Loucy (cell line): Measurements from ENCODE around the gene OR4F15.
"Not testable (repeated sequence)": the region's sequence is repeated elsewhere in the genome, so short reads cannot be mapped to it uniquely, and the experiment has no call there.

ENCODE experiments used
- H2AFZ ChIP-seq: fragments of 200-600 bp; sonication (generic); 2 replicates; pipeline ENCODE4 v1.6.0; 2016; ENCODE audit warnings: antibody characterized with exemption, mild to moderate bottlenecking, low read length, moderate library complexity
- H3F3A ChIP-seq: fragments of 200-600 bp; 2 replicates; pipeline ENCODE4 v1.6.0; 2016; ENCODE audit warnings: antibody characterized with exemption, low read depth, mild to moderate bottlenecking
- H3K27me3 ChIP-seq: fragments of 200-600 bp; sonication (generic); 2 replicates; pipeline ENCODE4 v1.6.1; 2014; ENCODE audit warnings: low read length, mild to moderate bottlenecking; ENCODE audit not compliant: insufficient read depth, poor library complexity, severe bottlenecking
- H3K36me3 ChIP-seq: fragments of 200-600 bp; sonication (generic); 2 replicates; pipeline ENCODE4 v1.6.1; 2016; ENCODE audit warnings: low read length; ENCODE audit not compliant: insufficient read depth
- H3K4me1 ChIP-seq: fragments of 200-600 bp; sonication (generic); 2 replicates; pipeline ENCODE4 v1.5.1; 2014; ENCODE audit warnings: low read length, mild to moderate bottlenecking; ENCODE audit not compliant: insufficient read depth, poor library complexity, severe bottlenecking
- H3K4me2 ChIP-seq: fragments of 200-600 bp; sonication (generic); 2 replicates; pipeline ENCODE4 v1.6.0; 2014; ENCODE audit warnings: antibody characterized with exemption, low read length, low read depth, mild to moderate bottlenecking; ENCODE audit not compliant: poor library complexity, severe bottlenecking
- H3K4me3 ChIP-seq: fragments of 200-600 bp; sonication (generic); 2 replicates; pipeline ENCODE4 v1.5.1; 2014; ENCODE audit warnings: low read length, mild to moderate bottlenecking, mixed read lengths; ENCODE audit not compliant: poor library complexity, severe bottlenecking
- H3K79me2 ChIP-seq: fragments of 200-600 bp; sonication (generic); 2 replicates; pipeline ENCODE4 v1.6.1; 2014; ENCODE audit warnings: low read length; ENCODE audit not compliant: insufficient read depth
- H3K9ac ChIP-seq: fragments of 200-600 bp; sonication (generic); 2 replicates; pipeline ENCODE4 v1.6.0; 2014; ENCODE audit warnings: mild to moderate bottlenecking, low read depth, low read length, moderate library complexity; ENCODE audit not compliant: poor library complexity, severe bottlenecking
- H3K9me2 ChIP-seq: fragments of 200-600 bp; sonication (generic); replicated peaks from 2 replicates; pipeline ENCODE4 v1.6.1; 2016; ENCODE audit warnings: low read depth, low read length, mixed read lengths
- H3K9me3 ChIP-seq: fragments of 200-600 bp; sonication (generic); 2 replicates; pipeline ENCODE4 v1.6.1; 2014; ENCODE audit warnings: mild to moderate bottlenecking, antibody characterized with exemption, low read length, low read depth; ENCODE audit not compliant: insufficient read depth
- H4K20me1 ChIP-seq: fragments of 200-600 bp; sonication (generic); 2 replicates; pipeline ENCODE4 v1.6.0; 2014; ENCODE audit warnings: antibody characterized with exemption, low read length, mild to moderate bottlenecking; ENCODE audit not compliant: insufficient read depth, poor library complexity, severe bottlenecking
- CTCF ChIP-seq: fragments of 200-600 bp; sonication (generic); conservative IDR thresholded peaks from 2 replicates; pipeline ENCODE4 v1.5.1; 2014; ENCODE audit warnings: mild to moderate bottlenecking, antibody characterized with exemption, low read length
- EZH2phosphoT487 ChIP-seq: fragments of 200-600 bp; IDR thresholded peaks from 2 replicates; pipeline ENCODE4 v1.6.1; 2018; ENCODE audit warnings: antibody characterized with exemption, mild to moderate bottlenecking, moderate library complexity, borderline replicate concordance

Gene OR4F15

DNA sequence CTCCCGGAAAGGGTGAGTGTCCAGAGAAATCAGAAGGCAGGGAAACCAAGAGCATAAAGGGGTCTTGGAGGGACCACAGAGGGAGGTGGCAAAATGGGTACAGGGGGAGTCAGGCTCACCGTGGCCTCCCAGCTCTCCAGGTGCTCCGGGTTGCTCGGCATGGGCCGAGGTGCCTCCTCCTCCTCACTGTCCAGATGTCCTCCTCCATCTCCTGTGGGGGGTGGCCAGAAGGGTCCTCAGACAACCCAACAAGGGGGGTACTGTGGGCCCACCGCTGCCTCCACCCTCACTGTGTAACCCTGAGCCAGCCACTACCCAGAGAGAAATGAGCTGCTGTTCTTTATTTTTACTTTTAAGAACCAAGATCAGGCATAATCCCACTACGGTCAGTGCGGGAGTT lies 39.1 kb upstream of the OR4F15 start:
- H3K4me2 ChIP-seq, result no peak overlapping the region
- no peaks in the 10 kb centered on the region for H3K4me1 ChIP-seq
- H3F3A ChIP-seq, result no peaks in the 10 kb centered on the region
- H3K27me3 ChIP-seq, result no peaks in the 10 kb centered on the region
- H3K9me2 ChIP-seq, result no peaks in the 10 kb centered on the region
- H3K9me3 ChIP-seq, result no peaks in the 10 kb centered on the region; the same call in 1 of the 2 replicates
- no peaks in the 10 kb centered on the region for H3K36me3 ChIP-seq
- no peaks in the 10 kb centered on the region for H3K79me2 ChIP-seq
- TF ChIP-seq EZH2phosphoT487, result no peak
- TF ChIP-seq CTCF, result no peak
- no peak overlapping the region for H2AFZ ChIP-seq
- H3K4me3 ChIP-seq, result no peak overlapping the region
- H4K20me1 ChIP-seq, result no peaks in the 10 kb centered on the region
- H3K9ac ChIP-seq, result no peak overlapping the region

- Histone ChIP-seq H4K20me1 (no peaks in the 10 kb centered on the region), H3K9me2 (no peaks in the 10 kb centered on the region), H3K36me3 (no peaks in the 10 kb centered on the region), H3K4me3 (no peak overlapping the region), H3K4me2 (no peak overlapping the region), H3K79me2 (no peaks in the 10 kb centered on the region), H3K9me3 (no peaks in the 10 kb centered on the region; the same call in 1 of the 2 replicates), H2AFZ (no peak overlapping the region), H3K4me1 (no peaks in the 10 kb centered on the region), H3F3A (no peaks in the 10 kb centered on the region), H3K27me3 (no peaks in the 10 kb centered on the region), H3K9ac (no peak overlapping the region)
- peak; percentile 51 for TF ChIP-seq CTCF
- TF ChIP-seq EZH2phosphoT487, result no peak
These were observed 38.4 kb upstream of the OR4F15 start for GRCh38 chr15:101773496-101774100.

- Histone ChIP-seq H3K9ac (no peak overlapping the region), H3K9me2 (no peaks in the 10 kb centered on the region), H3K27me3 (no peaks in the 10 kb centered on the region), H3K79me2 (no peaks in the 10 kb centered on the region), H3K9me3 (no peaks in the 10 kb centered on the region; the same call in 1 of the 2 replicates), H3K36me3 (no peaks in the 10 kb centered on the region), H3K4me2 (no peak overlapping the region), H2AFZ (no peak overlapping the region), H3K4me3 (no peak overlapping the region), H3K4me1 (no peaks in the 10 kb centered on the region), H3F3A (no peaks in the 10 kb centered on the region), H4K20me1 (no peaks in the 10 kb centered on the region)
- no peak for TF ChIP-seq CTCF
- no peak for TF ChIP-seq EZH2phosphoT487
These were observed 36.9 kb upstream of the OR4F15 start for GRCh38 chr15:101775136-101775535.

DNA sequence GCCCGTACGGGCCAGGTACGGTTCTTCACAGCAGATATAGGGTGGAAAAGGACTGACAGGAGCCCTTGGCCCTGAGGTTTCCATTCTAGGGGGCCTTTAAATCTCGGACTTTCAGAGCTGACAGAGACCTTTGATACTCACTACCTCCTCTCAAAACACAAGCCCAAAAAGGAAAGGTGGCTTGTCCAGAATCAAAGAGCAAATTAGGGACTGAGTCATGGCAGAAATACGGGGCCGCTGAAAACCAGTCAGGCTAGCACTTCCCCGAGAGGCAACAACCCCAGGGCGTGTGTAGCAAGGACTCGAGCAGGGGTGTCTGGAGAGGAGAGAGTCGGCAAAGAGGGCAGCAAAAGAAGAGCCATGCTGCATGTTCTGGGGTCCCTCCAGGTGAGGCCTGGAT lies 33.4 kb upstream of the OR4F15 start:
- not testable (repeated sequence) for H4K20me1 ChIP-seq, H2AFZ ChIP-seq, H3K9ac ChIP-seq, H3K36me3 ChIP-seq, H3F3A ChIP-seq, H3K9me2 ChIP-seq, H3K4me2 ChIP-seq, H3K4me3 ChIP-seq, H3K4me1 ChIP-seq, H3K9me3 ChIP-seq, H3K79me2 ChIP-seq, H3K27me3 ChIP-seq

DNA sequence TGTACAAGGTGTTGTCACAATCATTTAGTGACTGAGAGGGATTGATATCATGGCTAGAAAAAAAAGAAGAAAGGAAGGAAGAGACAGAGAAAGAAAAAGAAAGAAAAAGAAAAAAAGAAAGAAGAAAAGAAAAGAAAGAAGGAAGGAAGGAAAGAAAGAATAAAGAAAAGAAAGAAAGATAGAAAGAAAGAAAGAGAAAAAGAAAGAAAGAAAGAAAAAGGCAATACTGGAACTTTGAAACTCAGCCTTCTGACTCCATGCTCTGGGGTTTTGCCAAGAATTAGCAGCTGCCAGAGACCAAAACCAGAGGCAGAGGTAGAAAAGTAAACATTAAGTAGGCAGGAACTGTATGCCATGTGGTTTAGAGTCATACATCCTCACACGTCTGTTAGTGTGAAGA lies 31.8 kb upstream of the OR4F15 start:
- not testable (repeated sequence) for H3K4me3 ChIP-seq, H3K79me2 ChIP-seq, H2AFZ ChIP-seq, H3K27me3 ChIP-seq, H3K4me1 ChIP-seq, H3K9ac ChIP-seq, H3K9me2 ChIP-seq, H3K9me3 ChIP-seq, H3F3A ChIP-seq, H4K20me1 ChIP-seq, H3K4me2 ChIP-seq, H3K36me3 ChIP-seq
